CD1c-positive myeloid dendritic cell (primary cell): ENCODE data around the gene MOB3C.

Experiments
- DNase-seq: peaks from one replicate; pipeline ENCODE4 v3.0.0-alpha.2; 2016; ENCODE audit errors: extremely low spot score

MOB3C gene

DNA sequence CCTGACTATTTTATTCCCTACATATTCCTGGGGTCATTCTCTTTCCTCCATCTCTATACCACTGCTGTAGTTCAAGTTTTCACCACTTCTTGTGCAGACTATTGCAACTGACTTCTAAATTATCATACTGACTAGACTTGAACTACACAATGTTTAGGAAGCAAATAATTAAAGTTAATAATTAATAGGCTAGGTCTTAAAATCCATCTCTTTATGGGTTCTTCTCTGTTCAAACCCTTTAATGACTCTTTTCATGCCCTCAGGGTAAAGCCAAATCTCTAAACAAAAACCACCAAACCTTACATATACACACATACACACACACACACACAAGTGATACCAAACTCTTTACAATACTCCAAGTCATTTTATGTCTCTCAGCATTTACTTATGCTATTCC lies 22.3 kb upstream of the MOB3C start:
- no peak for DNase-seq

DNA sequence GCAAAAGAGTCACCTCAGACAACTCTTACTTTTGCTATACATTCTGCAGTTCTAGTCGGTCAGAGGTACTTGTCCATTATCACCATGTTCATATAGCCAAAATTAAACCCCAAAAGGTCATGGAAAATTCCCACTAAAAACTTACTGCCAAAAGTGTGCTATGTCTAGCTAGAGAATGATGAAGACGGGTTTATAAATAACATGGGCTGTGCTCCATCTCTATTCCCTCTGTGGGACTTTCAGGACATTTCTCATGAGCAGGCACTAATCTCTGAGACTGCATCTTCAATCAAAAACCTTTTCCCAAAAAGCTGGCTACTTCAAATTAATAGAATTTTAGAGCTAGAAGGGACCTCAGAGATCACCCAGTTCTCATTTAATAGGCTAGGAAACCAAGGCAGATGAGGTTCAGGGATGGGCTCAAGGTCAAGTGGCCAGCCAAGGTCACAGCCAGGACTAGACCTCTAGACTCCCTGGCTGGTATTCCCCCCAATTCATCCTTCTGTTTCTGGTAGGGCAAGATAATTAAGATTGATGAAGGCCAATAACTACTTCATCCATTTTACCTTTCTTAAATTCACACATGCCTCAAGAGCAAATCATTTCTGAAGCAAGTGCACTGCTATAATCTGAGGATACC lies 21.0 kb upstream of the MOB3C start:
- DNase-seq, result no peak

DNA sequence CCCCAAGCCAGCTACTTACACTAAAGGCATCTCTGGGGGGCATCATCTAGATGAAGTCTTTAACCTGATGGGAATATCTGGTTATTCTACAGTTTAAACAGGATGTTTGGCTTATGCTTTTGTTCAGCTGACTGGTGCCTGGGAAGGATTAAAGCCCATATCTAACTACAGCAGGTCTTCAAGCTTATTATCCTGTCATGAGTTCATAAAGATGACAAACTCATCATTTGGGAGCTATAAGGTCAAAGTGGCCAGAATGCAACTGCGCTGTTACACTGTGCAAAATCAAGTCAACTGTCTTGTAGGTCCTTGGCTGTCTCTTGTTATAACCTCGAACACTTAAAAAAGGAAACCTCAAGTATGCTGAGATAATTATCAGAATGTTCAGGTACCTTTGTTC lies 18.6 kb upstream of the MOB3C start:
- DNase-seq, result no peak

DNA sequence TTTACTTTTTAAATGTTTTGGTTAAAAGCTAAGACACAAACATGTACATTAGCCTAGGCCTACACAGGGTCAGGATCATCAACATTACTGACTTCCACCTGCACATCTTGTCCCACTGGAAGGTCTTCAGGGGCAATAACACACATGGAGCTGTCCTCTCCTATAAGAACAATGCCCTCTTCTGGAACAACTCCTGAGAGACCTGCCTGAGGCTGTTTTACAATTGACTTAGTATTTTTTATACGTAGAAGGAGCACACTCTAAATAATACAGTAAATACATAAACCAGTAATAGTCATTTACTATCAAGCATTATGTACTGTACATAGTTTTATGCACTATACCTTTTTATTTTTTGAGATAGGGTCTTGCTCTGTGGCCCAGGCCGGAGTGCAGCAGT lies 14.1 kb upstream of the MOB3C start:
- DNase-seq, result no peak

DNA sequence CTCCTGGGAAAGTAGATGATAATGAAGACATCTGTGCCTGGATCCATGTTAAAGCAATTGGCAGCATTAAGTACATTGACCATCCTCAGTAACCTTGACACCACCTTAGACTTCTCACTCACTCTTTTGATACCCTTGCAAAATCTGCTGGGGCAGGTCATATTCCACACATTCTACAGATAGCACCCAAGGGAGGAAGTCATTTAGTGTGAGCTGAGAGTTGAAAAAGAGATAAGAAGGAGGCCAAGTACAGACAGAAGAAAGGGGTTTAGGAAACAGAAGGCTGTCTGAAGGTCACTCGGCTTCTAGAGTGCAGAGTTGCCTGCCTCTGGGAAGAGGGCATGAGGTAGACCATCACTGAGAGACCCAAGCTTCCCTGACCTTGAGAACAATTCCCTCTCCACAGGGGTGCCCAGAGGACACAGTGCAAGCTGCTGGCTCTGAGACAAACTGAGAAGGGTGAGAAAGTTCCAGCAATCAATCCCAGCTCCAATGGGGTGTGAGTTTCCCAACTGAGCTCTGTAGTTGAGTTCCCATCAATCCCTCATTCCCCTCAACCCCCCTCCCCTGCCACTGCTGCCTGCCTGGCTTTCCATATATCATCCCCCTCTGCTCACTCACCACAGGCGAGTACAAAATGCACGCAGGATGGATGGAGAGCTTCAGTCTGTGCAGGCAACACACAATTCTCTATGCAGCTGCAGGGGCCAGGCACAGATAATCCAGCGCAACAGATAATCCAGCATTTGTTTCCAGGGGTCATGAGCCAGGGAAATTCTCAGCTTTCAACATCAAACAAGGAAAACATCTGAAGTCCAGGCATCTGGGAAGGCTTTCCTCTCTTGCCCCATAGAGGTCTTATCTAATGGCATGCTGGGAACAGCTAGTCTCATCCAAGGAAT lies 7.4 kb upstream of the MOB3C start:
- no peak for DNase-seq

DNA sequence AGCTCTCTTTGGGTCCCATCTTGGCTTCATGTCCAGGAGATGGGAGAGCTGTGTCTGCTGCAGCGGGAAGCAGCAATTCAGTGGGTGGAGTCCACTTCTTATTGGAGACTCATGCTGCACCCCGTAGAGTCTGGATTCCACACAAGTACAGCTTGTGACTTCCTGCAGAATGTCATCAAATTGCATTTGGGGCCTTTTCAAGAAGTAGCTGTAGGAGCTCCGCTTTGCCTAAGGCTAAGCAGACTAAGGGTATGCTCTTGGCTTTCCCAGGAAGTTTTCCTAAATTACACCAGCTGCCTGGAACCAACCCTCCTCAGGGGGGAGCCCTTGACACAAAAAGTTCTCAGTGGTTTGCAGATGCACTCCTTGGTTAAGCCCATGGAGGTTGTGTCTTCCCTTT lies 5.7 kb upstream of the MOB3C start:
- peak; percentile 34 for DNase-seq

DNA sequence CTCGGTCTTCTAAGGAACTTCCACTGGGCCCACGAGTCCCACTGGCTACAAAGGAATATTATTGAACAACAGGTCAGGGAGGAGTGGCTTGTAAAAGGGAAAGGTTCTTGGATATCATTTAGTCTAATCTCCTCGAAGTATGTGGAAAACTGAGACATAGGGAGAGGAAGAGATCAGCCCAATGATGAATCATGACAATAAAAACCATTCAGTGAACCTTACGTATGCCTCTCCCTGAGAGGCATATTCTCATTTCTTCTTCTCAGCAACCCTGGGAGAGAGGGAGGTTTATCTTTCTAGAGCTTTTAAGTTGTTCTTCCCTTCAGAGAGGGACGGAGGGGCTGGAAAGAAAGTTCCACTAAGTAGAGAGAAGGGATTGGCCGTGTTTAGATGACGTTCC lies 5.3 kb upstream of the MOB3C start:
- DNase-seq, result peak; percentile 11

DNA sequence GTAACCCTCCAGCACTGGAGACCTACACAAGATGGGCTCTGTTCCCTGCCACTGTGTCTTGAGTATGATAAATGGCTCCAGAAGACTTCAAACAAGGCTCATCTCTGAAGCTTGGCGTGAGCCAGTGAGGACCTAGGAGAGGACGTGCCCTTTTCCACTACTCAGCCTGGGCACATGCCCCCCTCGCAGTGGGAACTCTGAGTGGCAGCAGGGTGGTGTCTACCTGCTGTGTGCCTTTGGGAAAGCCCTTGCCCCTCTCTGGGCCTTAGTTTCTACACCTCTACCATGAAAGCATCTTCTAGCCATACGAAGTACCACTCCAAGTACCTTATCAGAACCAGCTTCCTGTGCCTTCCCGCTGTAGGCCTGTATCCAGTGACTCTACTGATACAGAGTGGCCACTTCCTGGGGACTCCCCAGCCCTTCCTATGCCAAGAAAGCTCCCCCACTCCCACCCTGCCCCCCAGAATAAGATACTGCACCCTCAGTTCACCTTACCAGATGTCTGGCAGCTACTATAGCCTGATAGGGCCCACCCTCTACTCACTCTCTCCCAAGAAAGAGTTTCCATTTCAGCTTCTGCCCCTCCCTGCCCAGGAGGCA lies 3.1 kb upstream of the MOB3C start:
- DNase-seq, result no peak

DNA sequence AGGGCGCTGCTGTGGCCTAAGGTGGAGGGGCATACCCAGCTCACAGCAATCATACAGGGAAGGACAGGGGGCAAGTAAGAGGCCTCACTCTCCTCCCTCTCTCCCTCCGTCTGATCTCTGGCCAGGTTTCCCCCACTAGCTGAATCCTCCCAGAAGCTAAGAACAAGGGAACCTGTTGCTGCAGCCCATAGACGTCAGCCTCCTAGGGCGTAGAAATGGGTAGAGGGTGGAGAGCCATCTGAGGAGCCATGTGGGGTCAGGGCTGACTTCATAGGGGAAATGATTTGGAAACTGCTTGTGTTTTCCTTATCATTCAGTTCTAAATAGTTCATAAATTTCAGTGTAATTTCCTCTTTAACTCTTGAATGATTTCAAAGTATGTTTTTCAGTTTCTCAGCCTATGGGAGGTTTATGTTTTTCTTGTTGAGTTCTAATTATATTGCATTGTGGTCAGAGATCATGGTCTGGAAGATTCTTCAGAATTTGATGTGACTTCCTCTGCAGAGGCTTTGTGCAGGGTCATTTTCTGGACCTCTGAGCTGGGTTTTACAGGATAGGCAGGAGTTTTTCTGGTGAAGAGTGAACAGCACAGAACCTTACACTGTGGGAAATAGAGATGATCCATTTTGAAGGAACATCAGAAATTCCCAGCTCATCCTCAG lies 2.3 kb upstream of the MOB3C start:
- DNase-seq, result peak; percentile 40

DNA sequence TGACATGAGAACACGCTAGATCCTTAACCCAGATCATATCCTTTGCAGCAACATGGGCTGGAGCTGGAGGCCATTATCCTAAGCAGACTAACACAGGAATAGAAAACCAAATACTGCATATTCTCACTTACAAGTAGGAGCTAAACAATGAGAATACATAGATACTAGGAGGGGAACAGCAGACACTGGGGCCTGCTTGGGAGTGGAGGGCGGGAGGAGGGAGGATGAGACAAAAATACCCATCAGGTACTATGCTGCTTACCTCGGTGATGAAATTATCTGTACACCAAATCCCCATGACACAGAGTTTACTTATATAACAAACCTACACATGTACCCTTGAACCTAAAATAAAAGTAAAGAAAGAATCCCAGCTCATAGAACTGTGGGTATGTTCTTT lies 1.2 kb upstream of the MOB3C start:
- no peak for DNase-seq

DNA sequence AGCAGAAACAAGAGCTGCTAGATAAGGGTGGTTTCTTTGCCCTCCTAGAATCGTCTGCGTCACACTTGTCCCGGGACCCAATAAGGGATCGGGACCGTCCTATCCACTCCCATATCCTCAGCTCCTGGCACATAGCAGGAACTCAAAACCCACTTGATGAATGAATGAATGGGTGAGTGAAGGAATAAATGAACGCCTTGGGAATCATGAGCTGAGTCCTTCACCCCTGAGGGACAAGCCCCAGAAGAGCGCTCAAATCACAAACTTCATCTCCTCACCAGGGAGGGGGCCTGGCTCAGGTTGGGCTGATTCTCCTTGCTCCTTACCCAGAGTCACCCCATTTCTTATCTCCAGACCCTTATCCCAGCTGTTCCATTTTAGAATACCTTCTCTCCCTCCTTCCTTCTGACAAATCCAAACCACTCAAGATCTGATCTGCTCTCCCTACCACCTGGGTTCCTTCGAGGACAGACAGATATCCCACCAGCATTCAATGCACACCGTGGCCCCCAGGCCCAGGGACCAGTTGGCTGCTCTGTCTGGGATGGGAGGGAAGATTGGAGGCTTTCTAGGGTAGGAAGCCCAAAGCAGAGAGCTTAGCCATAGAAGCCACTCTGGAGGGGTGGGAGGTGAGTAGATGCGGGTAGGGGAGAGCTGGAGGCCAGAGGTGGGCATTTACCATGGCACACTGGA lies 643 bp upstream of the MOB3C start:
- DNase-seq, result no peak

DNA sequence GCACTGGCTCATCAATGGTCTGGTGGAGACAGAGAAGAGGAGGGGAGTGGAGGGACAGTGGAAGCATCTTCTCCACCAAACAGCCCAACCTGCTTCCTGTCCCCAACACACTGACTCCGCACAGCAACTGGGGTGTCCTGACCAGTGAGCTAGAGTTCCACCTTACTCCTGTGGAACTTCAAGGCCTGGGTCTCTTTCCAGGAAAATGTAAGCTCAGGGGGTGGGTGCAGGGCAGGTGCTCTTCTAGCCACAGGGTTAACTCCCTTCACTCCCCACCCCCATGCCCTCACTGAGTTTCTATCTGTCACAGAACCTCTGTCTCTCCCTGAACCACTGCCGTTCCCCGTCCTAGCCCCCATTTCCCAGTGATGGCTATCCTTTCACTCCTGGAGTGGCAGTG lies 876 bp downstream of the MOB3C start:
- no peak for DNase-seq

DNA sequence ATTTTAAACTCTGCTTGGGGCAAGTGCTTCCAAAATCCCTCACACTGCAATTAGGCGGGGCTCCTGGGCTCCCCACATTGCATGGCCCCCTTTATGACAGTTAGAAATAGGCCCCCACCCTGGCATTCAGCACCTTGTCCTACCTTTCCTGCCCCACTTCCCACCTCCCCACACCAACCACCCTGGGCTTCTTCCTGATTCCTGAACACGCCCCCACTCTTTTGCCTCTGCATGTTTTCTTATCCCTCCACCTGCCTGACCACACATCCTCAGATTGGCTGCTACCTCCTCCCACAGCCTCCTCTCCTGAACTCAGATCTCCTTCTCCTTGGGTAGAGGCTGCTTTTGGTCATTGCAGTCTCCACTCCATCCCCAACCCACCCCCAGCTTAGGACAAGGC lies 1.5 kb downstream of the MOB3C start:
- no peak for DNase-seq

DNA sequence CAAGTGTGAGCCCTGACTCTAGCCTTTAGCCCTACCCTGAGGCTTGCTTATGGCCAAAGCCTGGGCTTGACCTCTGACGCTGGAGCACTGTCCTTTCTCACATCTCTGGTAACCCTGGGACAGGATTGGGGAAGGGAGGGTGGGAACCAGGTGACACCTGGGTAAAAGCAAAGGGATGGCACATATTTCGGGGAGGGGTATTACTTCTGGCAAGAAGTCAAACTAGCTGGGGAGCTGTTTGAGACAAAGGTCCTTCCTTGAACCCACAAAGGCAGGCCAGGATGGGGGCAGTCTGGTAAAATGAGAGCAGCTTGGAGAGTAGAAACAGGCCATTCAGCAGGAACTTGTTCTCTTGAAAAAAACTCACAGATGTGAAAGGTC lies 2.0 kb downstream of the MOB3C start:
- DNase-seq, result no peak

DNA sequence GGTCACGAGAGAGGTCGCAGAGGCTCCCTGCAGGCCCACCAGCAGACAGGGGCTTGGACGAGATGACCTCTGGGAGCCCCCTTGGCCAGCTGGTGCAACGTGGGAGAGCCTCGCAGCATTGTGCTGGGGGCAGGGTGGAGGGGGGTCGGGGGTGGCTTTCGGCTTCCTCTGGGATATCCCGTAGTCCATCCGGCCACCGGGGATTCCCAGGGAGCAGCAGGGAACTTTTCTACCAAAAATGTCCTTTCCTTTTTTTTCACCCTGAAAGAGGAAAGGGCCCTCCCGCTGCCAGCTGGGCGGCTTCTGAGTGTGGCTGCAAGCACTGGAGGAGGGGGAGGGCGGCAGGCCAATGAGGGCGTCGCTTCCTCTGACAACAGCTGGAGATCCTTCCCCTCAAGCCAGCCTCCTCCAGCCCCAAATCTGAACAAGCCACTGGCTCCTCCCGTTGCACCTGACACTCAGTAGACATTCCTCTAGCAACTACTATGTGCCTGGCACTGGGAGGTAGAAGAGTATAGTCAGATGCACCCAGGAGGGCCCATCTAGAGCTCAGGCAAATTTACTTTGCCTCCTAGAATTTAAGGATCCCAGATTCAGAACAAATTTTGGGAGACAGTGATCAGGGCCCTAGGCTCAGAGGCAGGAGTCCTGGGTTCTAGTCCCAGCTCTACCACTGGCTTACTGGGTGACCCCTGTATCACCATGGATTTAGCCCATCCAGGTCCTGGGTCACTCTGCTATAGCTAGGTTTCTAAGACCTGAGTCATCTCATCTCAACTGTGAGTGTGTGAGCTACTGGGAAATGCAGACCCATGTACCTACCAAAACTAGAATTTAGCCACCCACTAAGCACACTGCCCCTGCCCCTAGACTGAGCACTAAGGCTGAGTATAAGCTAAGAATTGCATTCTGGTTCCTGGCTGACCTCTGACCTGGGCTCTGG lies 2.7 kb downstream of the MOB3C start:
- DNase-seq, result peak; percentile 86

DNA sequence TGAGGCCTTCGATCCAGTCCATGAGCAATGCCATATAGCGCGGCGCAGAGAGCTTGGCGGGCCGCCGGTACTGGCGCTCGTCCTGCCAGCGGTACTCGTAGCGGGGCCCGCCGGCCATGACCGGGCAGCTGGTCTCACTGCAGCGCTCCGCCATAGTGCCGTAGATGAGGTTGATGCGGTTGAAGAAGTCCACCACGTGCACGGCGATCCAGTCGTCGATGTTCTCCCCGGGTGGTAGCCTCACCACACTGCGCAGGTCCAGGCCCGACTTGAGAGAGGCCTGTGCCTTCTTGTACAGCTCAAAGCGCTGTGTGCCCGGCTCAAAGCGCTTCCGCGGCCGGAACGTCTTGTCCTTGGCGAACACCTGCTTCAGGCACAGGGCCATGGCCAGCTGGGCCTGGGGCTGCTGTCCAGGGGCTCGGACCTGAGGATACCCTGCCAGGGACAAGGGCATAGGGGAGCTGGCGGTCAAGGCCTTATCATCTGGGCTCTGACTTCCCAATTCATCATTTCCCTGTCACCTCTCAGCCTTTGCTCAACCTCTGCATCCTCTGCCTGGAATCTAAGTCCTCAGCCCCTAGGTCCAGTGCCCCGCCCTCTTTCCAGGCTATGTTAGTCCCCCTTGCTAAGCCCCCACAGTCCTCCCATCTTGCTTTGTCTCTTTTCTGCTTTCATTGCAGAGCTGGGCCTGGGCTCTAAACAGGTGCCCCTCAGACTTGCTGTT lies 3.5 kb downstream of the MOB3C start:
- no peak for DNase-seq

DNA sequence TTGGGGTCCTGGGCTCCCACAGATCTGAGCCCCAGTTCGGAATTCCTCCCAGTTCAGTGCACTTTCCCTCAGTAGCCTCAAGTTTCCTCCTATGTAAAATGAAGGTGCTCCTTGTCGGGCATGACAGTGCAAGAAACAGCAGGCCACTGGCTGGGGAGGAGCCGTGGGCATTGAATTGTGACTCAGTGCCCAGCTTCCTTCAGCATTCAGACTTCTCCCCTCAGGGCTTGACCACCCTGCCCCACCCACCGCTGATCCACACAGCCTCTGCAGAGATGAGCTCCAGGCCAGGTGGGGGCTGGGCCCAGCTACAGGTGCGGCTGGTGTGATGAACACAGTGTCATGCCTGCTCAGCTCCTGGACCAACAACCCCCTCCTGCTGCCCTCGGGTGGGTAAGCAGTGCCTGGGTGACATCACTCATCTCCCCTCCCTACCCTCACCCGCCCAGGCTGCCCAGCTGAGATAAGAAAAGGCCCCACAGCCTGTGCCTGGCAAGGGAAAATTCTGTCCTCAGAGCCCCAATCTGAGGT lies 4.9 kb downstream of the MOB3C start:
- DNase-seq, result peak; percentile 45

DNA sequence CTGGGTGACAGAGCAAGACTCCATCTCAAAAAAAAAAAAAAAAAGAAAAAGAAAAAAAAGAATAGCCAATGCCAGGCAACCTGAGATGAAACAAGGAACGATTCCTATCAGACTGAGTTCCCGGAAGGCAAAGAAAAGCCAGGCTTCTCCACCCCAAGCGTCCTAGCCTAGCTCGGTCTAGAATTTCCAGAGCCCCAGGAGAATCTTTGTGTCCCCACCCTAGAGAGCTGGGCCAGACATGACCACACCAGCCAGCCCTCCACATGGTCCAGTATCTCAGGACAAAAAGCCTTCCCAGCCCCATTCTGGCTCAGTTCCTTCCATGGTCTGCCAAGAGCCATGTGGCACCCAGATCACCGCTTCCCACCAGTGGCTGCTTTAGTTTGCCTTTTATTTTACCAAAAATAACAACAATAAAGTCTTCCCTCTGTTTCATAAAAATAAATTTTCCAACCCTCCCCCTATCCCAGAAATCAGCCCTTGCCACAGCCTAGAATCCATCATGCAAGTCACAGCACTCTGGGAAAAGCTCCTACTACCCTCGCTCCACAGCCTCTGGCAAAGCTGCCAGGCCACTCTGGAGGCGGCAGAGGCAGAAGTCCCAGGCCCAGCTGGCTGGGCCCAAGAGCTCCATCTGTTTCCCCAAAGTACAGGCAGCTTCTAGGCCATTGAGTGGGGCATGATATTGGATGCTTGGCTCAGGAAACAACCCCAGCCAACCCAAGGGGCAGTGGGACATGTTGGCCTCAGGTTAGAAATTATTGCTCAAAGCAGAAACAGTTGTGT lies 9.1 kb downstream of the MOB3C start:
- no peak for DNase-seq
